Progenitor cell of endocrine pancreas (in vitro differentiated cells): ENCODE measurements around the gene TSPAN5. TPM values are rescaled to one million over a fixed set of nuclear protein-coding genes. Genes with fewer than 3 reads are reported as not detected.

ENCODE experiments used
- DNase-seq: peaks from one replicate; pipeline ENCODE4 v3.0.0; 2021; ENCODE audit warnings: low spot score; ENCODE audit not compliant: unreplicated experiment
- H3K27ac Mint-ChIP-seq: 2 replicates; pipeline ENCODE4 v1.8.0; 2021; ENCODE audit warnings: mild to moderate bottlenecking, moderate library complexity, mixed read lengths
- H3K27me3 Mint-ChIP-seq: 2 replicates; pipeline ENCODE4 v1.8.0; 2021; ENCODE audit warnings: mixed read lengths
- H3K36me3 Mint-ChIP-seq: 2 replicates; pipeline ENCODE4 v1.8.0; 2022; ENCODE audit warnings: mixed read lengths; ENCODE audit not compliant: insufficient read depth
- H3K4me1 Mint-ChIP-seq: 2 replicates; pipeline ENCODE4 v1.8.0; 2021; ENCODE audit warnings: low read depth, mixed read lengths
- H3K4me3 Mint-ChIP-seq: 2 replicates; pipeline ENCODE4 v1.8.0; 2021; ENCODE audit warnings: low read depth, mild to moderate bottlenecking, moderate library complexity, mixed read lengths
- H3K9me3 Mint-ChIP-seq: 2 replicates; pipeline ENCODE4 v1.8.0; 2021; ENCODE audit warnings: low read depth, mixed read lengths
- total RNA-seq: library from RNA; stranded (reverse); gene quantifications from 2 replicates; pipeline ENCODE4 v1.2.1, GENCODE V29; 2021
- TF ChIP-seq, protein P1 (sequence below): fragments of 200-600 bp; sonication (generic); IDR thresholded peaks from one replicate; pipeline ENCODE4 v1.5.0; 2021; ENCODE audit warnings: antibody characterized with exemption, mild to moderate bottlenecking; ENCODE audit not compliant: unreplicated experiment

The TSPAN5 gene
- total RNA-seq, 1 donor from 2014 or later: 6.1 TPM

DNA sequence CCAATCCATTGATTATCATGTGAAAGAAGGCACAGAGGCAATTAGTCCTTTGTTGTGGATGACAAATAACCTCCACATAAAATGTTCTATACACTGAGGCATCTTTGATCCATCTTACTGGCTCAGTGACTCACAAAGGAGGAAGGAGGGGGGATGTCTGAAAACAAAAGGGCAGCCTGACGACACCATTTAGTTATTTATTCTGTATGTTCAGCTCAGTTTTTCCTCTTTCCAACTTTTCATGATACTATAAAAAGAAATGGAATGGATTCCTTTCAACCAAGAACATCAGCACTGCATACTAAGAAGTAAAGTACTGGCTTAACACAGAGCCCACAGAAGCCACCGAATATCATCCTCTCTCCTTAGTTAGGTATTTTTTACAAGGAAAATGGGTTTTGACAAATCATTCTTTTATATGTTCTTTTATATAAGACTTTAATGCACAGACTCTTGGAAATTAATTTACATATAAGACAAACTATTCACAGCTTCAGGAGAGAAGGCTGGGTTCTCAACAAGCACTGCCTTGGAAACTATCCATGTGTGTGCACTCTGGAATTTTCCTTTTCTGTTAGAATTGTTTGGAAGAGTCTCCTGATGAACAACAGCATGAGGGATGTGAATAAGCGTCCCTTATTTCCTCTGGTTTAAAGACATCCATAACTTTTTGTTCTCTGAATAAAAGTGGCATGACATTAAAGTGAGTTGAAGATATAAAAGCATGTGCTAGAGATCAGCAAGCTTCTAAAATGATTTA lies 135.6 kb downstream of the TSPAN5 start:
- peaks cover 1% of the 10 kb centered on the region for H3K36me3 Mint-ChIP-seq
- H3K27me3 Mint-ChIP-seq: no peaks in the 10 kb centered on the region
- TF ChIP-seq, protein P1, sequence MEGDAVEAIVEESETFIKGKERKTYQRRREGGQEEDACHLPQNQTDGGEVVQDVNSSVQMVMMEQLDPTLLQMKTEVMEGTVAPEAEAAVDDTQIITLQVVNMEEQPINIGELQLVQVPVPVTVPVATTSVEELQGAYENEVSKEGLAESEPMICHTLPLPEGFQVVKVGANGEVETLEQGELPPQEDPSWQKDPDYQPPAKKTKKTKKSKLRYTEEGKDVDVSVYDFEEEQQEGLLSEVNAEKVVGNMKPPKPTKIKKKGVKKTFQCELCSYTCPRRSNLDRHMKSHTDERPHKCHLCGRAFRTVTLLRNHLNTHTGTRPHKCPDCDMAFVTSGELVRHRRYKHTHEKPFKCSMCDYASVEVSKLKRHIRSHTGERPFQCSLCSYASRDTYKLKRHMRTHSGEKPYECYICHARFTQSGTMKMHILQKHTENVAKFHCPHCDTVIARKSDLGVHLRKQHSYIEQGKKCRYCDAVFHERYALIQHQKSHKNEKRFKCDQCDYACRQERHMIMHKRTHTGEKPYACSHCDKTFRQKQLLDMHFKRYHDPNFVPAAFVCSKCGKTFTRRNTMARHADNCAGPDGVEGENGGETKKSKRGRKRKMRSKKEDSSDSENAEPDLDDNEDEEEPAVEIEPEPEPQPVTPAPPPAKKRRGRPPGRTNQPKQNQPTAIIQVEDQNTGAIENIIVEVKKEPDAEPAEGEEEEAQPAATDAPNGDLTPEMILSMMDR: no peak
- H3K27ac Mint-ChIP-seq: no peak overlapping the region
- peaks cover 6% of the 10 kb centered on the region for H3K4me1 Mint-ChIP-seq
- no peak overlapping the region for H3K4me3 Mint-ChIP-seq
- H3K9me3 Mint-ChIP-seq: peaks cover 6% of the 10 kb centered on the region
- DNase-seq: no peak

- no peak for DNase-seq
- TF ChIP-seq, protein P1: no peak
- peaks cover 6% of the 10 kb centered on the region for H3K9me3 Mint-ChIP-seq
- H3K4me3 Mint-ChIP-seq: no peak overlapping the region
- peaks cover 1% of the 10 kb centered on the region for H3K36me3 Mint-ChIP-seq
- H3K27ac Mint-ChIP-seq: no peak overlapping the region
- no peaks in the 10 kb centered on the region for H3K27me3 Mint-ChIP-seq
- H3K4me1 Mint-ChIP-seq: peaks cover 6% of the 10 kb centered on the region
These were observed 136.3 kb downstream of the TSPAN5 start for GRCh38 chr4:98522062-98522461.

GRCh38 chr4:98521486-98521885 lies 136.9 kb downstream of the TSPAN5 start:
- DNase-seq: no peak
- Mint-ChIP-seq H3K36me3 (peaks cover 1% of the 10 kb centered on the region), H3K9me3 (peaks cover 9% of the 10 kb centered on the region), H3K4me1 (peaks cover 6% of the 10 kb centered on the region), H3K27ac (no peak overlapping the region), H3K27me3 (no peaks in the 10 kb centered on the region), H3K4me3 (no peak overlapping the region)
- TF ChIP-seq, protein P1: no peak

- H3K27ac Mint-ChIP-seq: no peak overlapping the region
- H3K9me3 Mint-ChIP-seq: peaks cover 9% of the 10 kb centered on the region
- H3K4me1 Mint-ChIP-seq: peaks cover 7% of the 10 kb centered on the region
- H3K27me3 Mint-ChIP-seq: no peaks in the 10 kb centered on the region
- H3K36me3 Mint-ChIP-seq: peaks cover 1% of the 10 kb centered on the region
- TF ChIP-seq, protein P1: no peak
- no peak for DNase-seq
- H3K4me3 Mint-ChIP-seq: no peak overlapping the region
These were observed 139.0 kb downstream of the TSPAN5 start for GRCh38 chr4:98519268-98519977.

DNA sequence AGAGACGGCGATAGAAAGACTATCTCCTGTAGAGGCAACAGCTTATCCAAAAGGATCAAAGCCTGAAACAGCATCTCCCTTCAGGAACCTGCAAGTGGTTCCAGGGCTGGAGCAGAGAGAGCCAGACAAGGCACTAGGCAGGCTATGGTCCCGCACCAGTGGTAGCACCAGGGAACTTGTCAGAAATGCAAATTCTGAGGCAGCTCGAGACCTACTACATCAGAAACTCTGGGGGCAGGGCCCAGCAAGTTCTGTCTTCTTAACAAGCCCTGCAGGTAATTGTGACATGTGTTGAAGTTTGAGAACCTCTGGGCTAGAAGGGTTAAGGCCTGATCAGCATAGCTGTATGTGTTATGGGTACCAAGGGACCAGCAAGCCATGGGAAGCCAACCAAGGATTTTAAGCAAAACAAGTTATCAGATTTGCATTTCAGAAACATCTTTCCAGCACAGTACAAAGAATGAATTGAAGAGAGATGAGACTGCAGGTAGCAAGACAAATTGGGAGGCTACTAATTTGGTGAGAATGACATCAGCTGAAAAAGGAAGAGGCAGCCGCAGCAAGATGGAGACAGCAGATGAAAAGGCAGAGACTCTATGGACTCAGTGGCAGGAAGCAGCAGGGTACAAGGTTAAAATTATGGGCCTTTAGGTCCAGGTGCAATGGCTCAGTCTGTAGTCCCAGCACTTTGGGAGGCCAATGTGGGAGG lies 139.7 kb downstream of the TSPAN5 start:
- Mint-ChIP-seq H3K27me3 (no peaks in the 10 kb centered on the region), H3K36me3 (peaks cover 1% of the 10 kb centered on the region), H3K4me1 (peaks cover 7% of the 10 kb centered on the region), H3K4me3 (no peak overlapping the region), H3K27ac (no peak overlapping the region), H3K9me3 (peaks cover 9% of the 10 kb centered on the region)
- DNase-seq: no peak
- TF ChIP-seq, protein P1: no peak
